Choroid plexus epithelial cell (primary cell): ENCODE data around the gene HMCN1.

ENCODE experiments used
- DNase-seq: peaks from one replicate; pipeline ENCODE4 v3.0.0-alpha.2; 2010; ENCODE audit warnings: low read depth
- H3K4me3 ChIP-seq: 2 replicates; pipeline ENCODE4 v1.5.1; 2011; ENCODE audit warnings: low read depth, mild to moderate bottlenecking, control low read depth, low read length, moderate library complexity
- CTCF ChIP-seq: conservative IDR thresholded peaks from 2 replicates; pipeline ENCODE4 v1.5.1; 2011; ENCODE audit warnings: low read depth, mild to moderate bottlenecking, control low read depth, inconsistent platforms, low read length, moderate library complexity

The HMCN1 gene

GRCh38 chr1:185864889-185865517 lies 130.8 kb downstream of the HMCN1 start:
- DNase-seq: peak; percentile 78
- no peak for TF ChIP-seq CTCF
- no peak overlapping the region for H3K4me3 ChIP-seq

- H3K4me3 ChIP-seq: no peak overlapping the region
- DNase-seq: no peak
- TF ChIP-seq CTCF: no peak
Observed at GRCh38 chr1:185869590-185869989, 135.4 kb downstream of the HMCN1 start.

- no peak for DNase-seq
- TF ChIP-seq CTCF: no peak
- no peak overlapping the region for H3K4me3 ChIP-seq
Observed at GRCh38 chr1:185871627-185872150, 137.5 kb downstream of the HMCN1 start.

- no peak overlapping the region for H3K4me3 ChIP-seq
- no peak for TF ChIP-seq CTCF
- DNase-seq: no peak
Observed at GRCh38 chr1:185874246-185874645, 140.1 kb downstream of the HMCN1 start.

- no peak overlapping the region for H3K4me3 ChIP-seq
- TF ChIP-seq CTCF: no peak
- DNase-seq: no peak
Observed at GRCh38 chr1:185880330-185880729, 146.1 kb downstream of the HMCN1 start.

- no peak overlapping the region for H3K4me3 ChIP-seq
- no peak for DNase-seq
- no peak for TF ChIP-seq CTCF
Observed at GRCh38 chr1:185880779-185881333, 146.7 kb downstream of the HMCN1 start.

GRCh38 chr1:185886046-185886445 lies 151.9 kb downstream of the HMCN1 start:
- H3K4me3 ChIP-seq: no peak overlapping the region
- no peak for DNase-seq
- no peak for TF ChIP-seq CTCF
